NCI-H187 (cell line): ENCODE results near the gene PGA4.

Experiments used
- DNase-seq, 2 experiments: peaks; one replicate each; lab custom pipeline; 2025; lab: John Stamatoyannopoulos, UW

PGA4 gene

GRCh38 chr11:61279934-61280659 is 58.0 kb downstream of the PGA4 start:
- DNase-seq = no peak

- DNase-seq = no peak
Observed at GRCh38 chr11:61280883-61281580, 58.9 kb downstream of the PGA4 start.
